ENCODE results near the gene LRP8. TPM values are rescaled to one million over a fixed set of nuclear protein-coding genes. Genes with fewer than 3 reads are reported as not detected.

The LRP8 gene
- total and polyA plus RNA-seq, 2 donors (not counting 1 experiment from before 2014, with no cell fraction given) = 7.8 to 9.4 TPM

GRCh38 chr1:53256511-53257453 lies 71.1 kb downstream of the LRP8 start:
- no peak overlapping the region for H3K4me2 ChIP-seq (replicated peaks; ENCODE audit: low read depth, low read length, poor library complexity, severe bottlenecking)
- H4K20me1 ChIP-seq (ENCODE audit: control insufficient read depth, insufficient read depth, low read length, poor library complexity, severe bottlenecking) = no peaks in the 10 kb centered on the region
- POLR2A ChIA-PET = no interaction called here
- TF ChIP-seq EZH2 (IDR thresholded peaks at IDR 0.05; ENCODE audit: borderline replicate concordance, insufficient read depth, low read depth, low read length, poor library complexity, severe bottlenecking) = no peak
- no peak for TF ChIP-seq CTCF (IDR thresholded peaks at IDR 0.05)
- no peaks in the 10 kb centered on the region for H3K27me3 ChIP-seq (replicated peaks in 1 of 4; ENCODE audit: control extremely low read depth in 1 of 4, control insufficient read depth in 3 of 4, insufficient read depth in 4 of 4, low read length in 3 of 4)
- no peaks in the 10 kb centered on the region for H3K9me3 Mint-ChIP-seq (ENCODE audit: insufficient read depth)
- CTCF ChIA-PET = interaction anchor here (1.2 kb wide), 1 partner anchor 22 kb away, joined by 3 read pairs; no protein-coding TSS in a partner anchor
- no peak overlapping the region for H3K9ac ChIP-seq (ENCODE audit: low read length)
- peaks cover 0 to 3% of the 10 kb centered on the region in 2 experiments for H3K36me3 ChIP-seq (replicated peaks in 1 of 2; ENCODE audit: control extremely low read depth in 1 of 2, control insufficient read depth in 1 of 2, extremely low read depth in 1 of 2, insufficient read depth in 2 of 2, low read length in 1 of 2)
- ATAC-seq (ENCODE audit: low read depth) = no peak
- no peak overlapping the region for H2AFZ ChIP-seq (ENCODE audit: insufficient read depth, low read depth, low read length, poor library complexity, severe bottlenecking)
- no peak for DNase-seq
- no peaks in the 10 kb centered on the region for H3K9me3 ChIP-seq (ENCODE audit: control extremely low read depth in 1 of 3, control insufficient read depth in 2 of 3, insufficient read depth in 1 of 3, low read length in 2 of 3)
- no peak overlapping the region for H3K27ac Mint-ChIP-seq
- peaks cover 5 to 15% of the 10 kb centered on the region in 2 donors for H3K4me1 ChIP-seq (ENCODE audit: control insufficient read depth in 2 of 2, insufficient read depth in 2 of 2, low read length in 2 of 2)
- intact Hi-C loops (cut with micrococcal nuclease) = no loop called here
- peaks cover 11% of the 10 kb centered on the region for H3K4me1 Mint-ChIP-seq
- H3K4me3 ChIP-seq (ENCODE audit: control extremely low read depth in 1 of 5, extremely low read depth in 1 of 5, insufficient read depth in 1 of 5, low read depth in 2 of 5, low read length in 4 of 5) = no peak overlapping the region
- H3K27ac ChIP-seq (ENCODE audit: low read length in 2 of 2) = no peak overlapping the region
- no peaks in the 10 kb centered on the region for H3K79me2 ChIP-seq (ENCODE audit: control insufficient read depth, insufficient read depth, low read length)
- no peaks in the 10 kb centered on the region for H3K27me3 Mint-ChIP-seq
- no peak overlapping the region for H3K4me3 Mint-ChIP-seq
- 97% methylated on average over 6 of the region's 11 CpGs for WGBS (ENCODE audit: insufficient coverage)

GRCh38 chr1:53255031-53255430 lies 72.8 kb downstream of the LRP8 start:
- DNase-seq (no peak), ATAC-seq (ENCODE audit: low read depth) (no peak)
- POLR2A ChIA-PET = no interaction called here
- Mint-ChIP-seq H3K4me3 (no peak overlapping the region), H3K9me3 (ENCODE audit: insufficient read depth) (no peaks in the 10 kb centered on the region), H3K27ac (no peak overlapping the region), H3K4me1 (peaks cover 4% of the 10 kb centered on the region), H3K27me3 (no peaks in the 10 kb centered on the region)
- peaks cover 3% of the 10 kb centered on the region in 2 experiments for H3K36me3 ChIP-seq (replicated peaks in 1 of 2; ENCODE audit: control extremely low read depth in 1 of 2, control insufficient read depth in 1 of 2, extremely low read depth in 1 of 2, insufficient read depth in 2 of 2, low read length in 1 of 2)
- H3K9ac ChIP-seq (ENCODE audit: low read length) = no peak overlapping the region
- TF ChIP-seq EZH2 (IDR thresholded peaks at IDR 0.05; ENCODE audit: borderline replicate concordance, insufficient read depth, low read depth, low read length, poor library complexity, severe bottlenecking) (no peak), CTCF (IDR thresholded peaks at IDR 0.05) (no peak)
- no peaks in the 10 kb centered on the region for H4K20me1 ChIP-seq (ENCODE audit: control insufficient read depth, insufficient read depth, low read length, poor library complexity, severe bottlenecking)
- H3K4me2 ChIP-seq (replicated peaks; ENCODE audit: low read depth, low read length, poor library complexity, severe bottlenecking) = no peak overlapping the region
- H3K9me3 ChIP-seq (ENCODE audit: control extremely low read depth in 1 of 3, control insufficient read depth in 2 of 3, insufficient read depth in 1 of 3, low read length in 2 of 3) = no peaks in the 10 kb centered on the region
- H3K4me1 ChIP-seq (ENCODE audit: control insufficient read depth in 2 of 2, insufficient read depth in 2 of 2, low read length in 2 of 2) = peaks cover 3 to 7% of the 10 kb centered on the region in 2 donors
- no peak overlapping the region for H3K27ac ChIP-seq (ENCODE audit: low read length in 2 of 2)
- no peaks in the 10 kb centered on the region for H3K79me2 ChIP-seq (ENCODE audit: control insufficient read depth, insufficient read depth, low read length)
- WGBS (ENCODE audit: insufficient coverage) = 95% methylated on average over 4 of the region's 4 CpGs
- no peak overlapping the region for H2AFZ ChIP-seq (ENCODE audit: insufficient read depth, low read depth, low read length, poor library complexity, severe bottlenecking)
- intact Hi-C loops (cut with micrococcal nuclease) = no loop called here
- CTCF ChIA-PET = no interaction called here
- H3K27me3 ChIP-seq (replicated peaks in 1 of 4; ENCODE audit: control extremely low read depth in 1 of 4, control insufficient read depth in 3 of 4, insufficient read depth in 4 of 4, low read length in 3 of 4) = no peaks in the 10 kb centered on the region
- H3K4me3 ChIP-seq (ENCODE audit: control extremely low read depth in 1 of 5, extremely low read depth in 1 of 5, insufficient read depth in 1 of 5, low read depth in 2 of 5, low read length in 4 of 5) = no peak overlapping the region

Measured in B cell (primary cell).